C4-2B (cell line): ENCODE data around the gene STMND1.

ENCODE experiments used
- ZFX ChIP-seq: fragments of 450-650 bp; IDR thresholded peaks from 2 replicates; pipeline ENCODE4 v1.6.1; 2017
- TF ChIP-seq, protein P1 (sequence below): fragments of 450-650 bp; conservative IDR thresholded peaks from 2 replicates; pipeline ENCODE4 v1.5.1; 2017; ENCODE audit warnings: mild to moderate bottlenecking

DNA sequence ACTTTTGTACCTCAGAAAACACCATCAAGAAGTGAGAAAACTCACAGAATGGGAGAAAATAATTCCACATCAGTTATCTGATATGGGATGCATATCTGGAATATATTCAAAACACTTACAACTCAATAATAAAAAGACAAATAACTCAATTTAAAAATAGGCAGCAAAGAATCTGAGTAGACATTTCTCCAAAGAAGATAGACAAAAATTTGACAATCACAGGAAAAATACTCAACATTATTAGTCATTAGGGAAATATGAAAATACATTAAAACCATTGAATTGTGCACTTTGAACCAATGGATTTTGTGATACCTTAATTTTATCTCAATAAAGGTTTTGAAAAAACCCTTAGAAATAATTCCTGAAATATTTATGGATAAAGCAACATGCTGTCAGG, 36.9 kb upstream of the STMND1 start:
- TF ChIP-seq, protein P1, sequence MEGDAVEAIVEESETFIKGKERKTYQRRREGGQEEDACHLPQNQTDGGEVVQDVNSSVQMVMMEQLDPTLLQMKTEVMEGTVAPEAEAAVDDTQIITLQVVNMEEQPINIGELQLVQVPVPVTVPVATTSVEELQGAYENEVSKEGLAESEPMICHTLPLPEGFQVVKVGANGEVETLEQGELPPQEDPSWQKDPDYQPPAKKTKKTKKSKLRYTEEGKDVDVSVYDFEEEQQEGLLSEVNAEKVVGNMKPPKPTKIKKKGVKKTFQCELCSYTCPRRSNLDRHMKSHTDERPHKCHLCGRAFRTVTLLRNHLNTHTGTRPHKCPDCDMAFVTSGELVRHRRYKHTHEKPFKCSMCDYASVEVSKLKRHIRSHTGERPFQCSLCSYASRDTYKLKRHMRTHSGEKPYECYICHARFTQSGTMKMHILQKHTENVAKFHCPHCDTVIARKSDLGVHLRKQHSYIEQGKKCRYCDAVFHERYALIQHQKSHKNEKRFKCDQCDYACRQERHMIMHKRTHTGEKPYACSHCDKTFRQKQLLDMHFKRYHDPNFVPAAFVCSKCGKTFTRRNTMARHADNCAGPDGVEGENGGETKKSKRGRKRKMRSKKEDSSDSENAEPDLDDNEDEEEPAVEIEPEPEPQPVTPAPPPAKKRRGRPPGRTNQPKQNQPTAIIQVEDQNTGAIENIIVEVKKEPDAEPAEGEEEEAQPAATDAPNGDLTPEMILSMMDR = no peak
- TF ChIP-seq ZFX = no peak
